Measurements from ENCODE around the gene SLC25A21. TPM values are rescaled to one million over a fixed set of nuclear protein-coding genes. Genes with fewer than 3 reads are reported as not detected.

The SLC25A21 gene
- total RNA-seq, 6 experiments from 2014 or later: 0.09 to 0.37 (median 0.18) TPM; not detected in 1

DNA sequence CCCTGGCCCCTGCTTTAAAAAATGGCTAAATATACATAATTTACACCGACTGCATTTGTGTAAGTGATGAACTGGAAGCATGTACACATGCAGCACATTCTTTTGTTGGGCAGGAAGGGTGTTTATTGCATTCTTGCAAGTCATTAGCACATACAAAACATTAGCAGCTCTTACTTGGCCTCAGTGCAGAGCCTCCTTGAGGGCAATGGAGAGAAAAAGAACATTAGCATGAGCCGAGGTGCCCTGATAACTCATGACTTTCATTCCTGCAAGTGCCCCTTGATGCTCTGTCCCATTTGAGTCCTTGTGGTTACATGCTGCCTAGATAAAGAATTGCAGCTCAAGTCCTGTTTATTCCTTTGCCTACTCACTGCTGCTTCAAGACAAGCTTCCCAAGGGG lies 448.9 kb downstream of the SLC25A21 start:
- TF ChIP-seq POLR2A (IDR thresholded peaks at IDR 0.05): no peak
- Histone ChIP-seq H3K27me3 (no peaks in the 10 kb centered on the region), H3K36me3 (no peaks in the 10 kb centered on the region), H3K27ac (no peak overlapping the region), H3K4me3 (no peak overlapping the region), H3K9me3 (no peaks in the 10 kb centered on the region), H3K4me1 (no peaks in the 10 kb centered on the region)
- intact Hi-C loops (cut with DNase I): no loop called here
- 47% methylated on average over 2 of the region's 2 CpGs for WGBS (ENCODE audit: insufficient coverage, low coverage, low lambda C conversion rate, missing lambda C conversion rate)
- DNase-seq (no peak), ATAC-seq (no peak)

DNA sequence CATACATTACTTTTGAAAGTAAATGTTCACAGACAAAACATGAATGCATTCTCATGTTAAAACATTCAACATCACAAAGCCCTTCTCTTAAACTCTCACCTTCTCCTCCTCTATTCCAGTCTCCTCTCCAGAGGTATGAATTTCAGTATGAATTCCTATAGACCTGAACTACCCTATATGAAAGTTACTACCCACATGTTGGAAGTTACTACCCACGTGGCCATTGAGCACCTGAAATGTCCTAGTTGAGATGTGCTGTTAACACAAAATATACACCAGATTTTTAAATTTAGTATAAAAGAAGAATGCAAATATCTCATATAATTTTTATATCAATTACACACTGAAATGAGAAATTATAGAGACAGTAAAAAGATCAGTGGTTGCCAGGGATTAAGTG lies 450.5 kb downstream of the SLC25A21 start:
- Histone ChIP-seq H3K27me3 (no peaks in the 10 kb centered on the region), H3K9me3 (no peaks in the 10 kb centered on the region), H3K27ac (no peak overlapping the region), H3K36me3 (no peaks in the 10 kb centered on the region), H3K4me1 (no peaks in the 10 kb centered on the region), H3K4me3 (no peak overlapping the region)
- TF ChIP-seq, protein P1, sequence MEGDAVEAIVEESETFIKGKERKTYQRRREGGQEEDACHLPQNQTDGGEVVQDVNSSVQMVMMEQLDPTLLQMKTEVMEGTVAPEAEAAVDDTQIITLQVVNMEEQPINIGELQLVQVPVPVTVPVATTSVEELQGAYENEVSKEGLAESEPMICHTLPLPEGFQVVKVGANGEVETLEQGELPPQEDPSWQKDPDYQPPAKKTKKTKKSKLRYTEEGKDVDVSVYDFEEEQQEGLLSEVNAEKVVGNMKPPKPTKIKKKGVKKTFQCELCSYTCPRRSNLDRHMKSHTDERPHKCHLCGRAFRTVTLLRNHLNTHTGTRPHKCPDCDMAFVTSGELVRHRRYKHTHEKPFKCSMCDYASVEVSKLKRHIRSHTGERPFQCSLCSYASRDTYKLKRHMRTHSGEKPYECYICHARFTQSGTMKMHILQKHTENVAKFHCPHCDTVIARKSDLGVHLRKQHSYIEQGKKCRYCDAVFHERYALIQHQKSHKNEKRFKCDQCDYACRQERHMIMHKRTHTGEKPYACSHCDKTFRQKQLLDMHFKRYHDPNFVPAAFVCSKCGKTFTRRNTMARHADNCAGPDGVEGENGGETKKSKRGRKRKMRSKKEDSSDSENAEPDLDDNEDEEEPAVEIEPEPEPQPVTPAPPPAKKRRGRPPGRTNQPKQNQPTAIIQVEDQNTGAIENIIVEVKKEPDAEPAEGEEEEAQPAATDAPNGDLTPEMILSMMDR (IDR thresholded peaks at IDR 0.05): no peak
- TF ChIP-seq POLR2A (IDR thresholded peaks at IDR 0.05): no peak
- DNase-seq: no peak
- ATAC-seq: no peak
- intact Hi-C loops (cut with DNase I): no loop called here
- WGBS (ENCODE audit: insufficient coverage, low coverage, low lambda C conversion rate, missing lambda C conversion rate): 56% methylated on average over 1 of the region's 1 CpG

DNA sequence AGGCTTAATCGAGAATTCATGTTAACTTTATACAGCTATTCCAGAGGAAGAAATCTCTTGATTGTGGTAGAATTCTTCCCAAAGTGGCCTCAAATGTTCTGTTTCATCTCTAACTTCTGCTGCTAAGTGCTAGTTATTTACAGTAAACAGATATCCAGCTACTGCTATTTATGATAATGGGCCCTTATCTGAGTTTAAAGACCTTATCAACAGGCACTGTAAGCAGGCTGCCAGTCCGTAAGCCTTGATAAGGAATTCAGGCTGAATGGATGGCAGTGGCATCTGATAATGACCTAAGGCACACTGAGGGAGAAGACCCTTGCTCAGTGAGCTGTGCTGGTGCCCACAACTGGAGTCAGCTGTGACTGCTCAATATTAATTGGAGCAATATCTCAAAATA lies 451.7 kb downstream of the SLC25A21 start:
- 38% methylated on average over 2 of the region's 2 CpGs for WGBS (ENCODE audit: insufficient coverage, low coverage, low lambda C conversion rate, missing lambda C conversion rate)
- Histone ChIP-seq H3K4me3 (no peak overlapping the region), H3K27ac (no peak overlapping the region), H3K9me3 (no peaks in the 10 kb centered on the region), H3K4me1 (no peaks in the 10 kb centered on the region), H3K36me3 (no peaks in the 10 kb centered on the region), H3K27me3 (no peaks in the 10 kb centered on the region)
- no peak for ATAC-seq
- TF ChIP-seq POLR2A (IDR thresholded peaks at IDR 0.05): no peak
- TF ChIP-seq, protein P1 (IDR thresholded peaks at IDR 0.05): no peak
- DNase-seq: no peak
- intact Hi-C loops (cut with DNase I): no loop called here

DNA sequence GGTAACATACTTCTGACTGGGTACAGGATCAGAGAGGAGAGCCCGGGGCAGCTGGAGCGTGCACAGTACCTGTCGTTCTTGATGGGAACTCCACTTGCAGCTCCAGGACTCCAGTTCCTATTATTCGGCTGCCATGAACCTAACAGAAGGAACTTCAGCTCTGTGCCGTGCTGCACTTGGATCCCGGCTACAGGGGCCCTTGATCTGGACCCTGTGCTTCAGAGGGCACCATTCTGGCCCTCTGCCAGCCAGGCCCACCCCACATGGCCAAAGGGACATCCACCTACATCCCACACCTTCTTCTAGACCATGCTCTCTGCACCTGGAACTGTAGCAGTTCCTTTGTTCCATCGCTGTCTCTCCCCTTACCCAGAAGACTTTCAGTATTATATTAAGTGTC lies 452.6 kb downstream of the SLC25A21 start:
- no peak overlapping the region for H3K4me3 ChIP-seq
- TF ChIP-seq, protein P1 (IDR thresholded peaks at IDR 0.05): no peak
- TF ChIP-seq POLR2A (IDR thresholded peaks at IDR 0.05): no peak
- 48% methylated on average over 3 of the region's 7 CpGs for WGBS (ENCODE audit: insufficient coverage, low coverage, low lambda C conversion rate, missing lambda C conversion rate)
- no peak for DNase-seq
- no peaks in the 10 kb centered on the region for H3K9me3 ChIP-seq
- no peak overlapping the region for H3K27ac ChIP-seq
- no peak for ATAC-seq
- H3K4me1 ChIP-seq: no peaks in the 10 kb centered on the region
- H3K27me3 ChIP-seq: no peaks in the 10 kb centered on the region
- intact Hi-C loops (cut with DNase I): no loop called here
- no peaks in the 10 kb centered on the region for H3K36me3 ChIP-seq

DNA sequence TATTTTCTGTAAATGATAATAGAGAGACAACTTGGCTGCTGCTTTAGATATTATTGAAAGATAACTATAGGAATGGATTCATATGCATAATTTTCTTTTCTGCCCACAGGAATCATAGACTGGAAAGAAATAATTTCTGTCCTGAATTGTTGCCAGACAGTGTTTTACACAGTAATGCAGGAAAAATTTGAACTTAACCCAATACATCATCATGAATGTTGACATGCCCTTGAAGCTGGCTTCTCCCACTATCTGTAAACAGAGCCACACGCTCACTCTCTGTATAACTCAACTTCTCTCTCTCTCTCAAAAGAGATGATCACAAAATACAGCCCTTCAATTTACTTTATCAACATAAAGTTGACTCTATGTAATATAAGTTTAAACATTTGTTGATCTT lies 454.2 kb downstream of the SLC25A21 start:
- TF ChIP-seq, protein P1 (IDR thresholded peaks at IDR 0.05): no peak
- no peak for TF ChIP-seq POLR2A (IDR thresholded peaks at IDR 0.05)
- intact Hi-C loops (cut with DNase I): no loop called here
- H3K27me3 ChIP-seq: no peaks in the 10 kb centered on the region
- no peak overlapping the region for H3K4me3 ChIP-seq
- WGBS (ENCODE audit: insufficient coverage, low coverage, low lambda C conversion rate, missing lambda C conversion rate): 20% methylated on average over 1 of the region's 1 CpG
- H3K27ac ChIP-seq: no peak overlapping the region
- H3K36me3 ChIP-seq: no peaks in the 10 kb centered on the region
- DNase-seq (no peak), ATAC-seq (no peak)
- no peaks in the 10 kb centered on the region for H3K9me3 ChIP-seq
- no peaks in the 10 kb centered on the region for H3K4me1 ChIP-seq
